Skeletal muscle satellite cell (primary cell): ENCODE data around the gene DHRS7B.
"Not testable (repeated sequence)": the region's sequence is repeated elsewhere in the genome, so short reads cannot be mapped to it uniquely, and the experiment has no call there.

ENCODE experiments used
- H3K27me3 ChIP-seq: 2 replicates; pipeline ENCODE4 v1.7.0; 2013; ENCODE audit warnings: low read length; ENCODE audit not compliant: control insufficient read depth, insufficient read depth
- H3K36me3 ChIP-seq: 2 replicates; pipeline ENCODE4 v1.7.0; 2013; ENCODE audit warnings: mild to moderate bottlenecking, control low read depth, low read length; ENCODE audit not compliant: insufficient read depth
- H3K4me1 ChIP-seq: 2 replicates; pipeline ENCODE4 v1.7.0; 2013; ENCODE audit warnings: low read length; ENCODE audit not compliant: control insufficient read depth, insufficient read depth
- H3K4me2 ChIP-seq: 2 replicates; pipeline ENCODE4 v1.7.0; 2013; ENCODE audit warnings: mild to moderate bottlenecking, low read length
- H3K4me3 ChIP-seq: 2 replicates; pipeline ENCODE4 v1.7.0; 2013; ENCODE audit warnings: low read length
- H3K9ac ChIP-seq: 2 replicates; pipeline ENCODE4 v1.7.0; 2013; ENCODE audit warnings: mild to moderate bottlenecking, low read depth, low read length, moderate library complexity
- H3K9me3 ChIP-seq: replicated peaks from 2 replicates; pipeline ENCODE4 v1.7.0; 2013; ENCODE audit warnings: mild to moderate bottlenecking, control low read depth, low read length

Gene DHRS7B

GRCh38 chr17:21094298-21094704 lies 32.5 kb upstream of the DHRS7B start:
- Histone ChIP-seq H3K9ac (no peak overlapping the region), H3K9me3 (no peaks in the 10 kb centered on the region), H3K27me3 (no peaks in the 10 kb centered on the region), H3K4me1 (peaks cover 3% of the 10 kb centered on the region), H3K4me3 (no peak overlapping the region), H3K4me2 (no peak overlapping the region), H3K36me3 (no peaks in the 10 kb centered on the region)

- H3K9me3 ChIP-seq: no peaks in the 10 kb centered on the region
- H3K9ac ChIP-seq: no peak overlapping the region
- H3K27me3 ChIP-seq: no peaks in the 10 kb centered on the region
- no peak overlapping the region for H3K4me2 ChIP-seq
- H3K36me3 ChIP-seq: no peaks in the 10 kb centered on the region
- H3K4me1 ChIP-seq: no peaks in the 10 kb centered on the region
- H3K4me3 ChIP-seq: no peak overlapping the region
These were observed 31.0 kb upstream of the DHRS7B start for GRCh38 chr17:21095735-21096134.

GRCh38 chr17:21096874-21097273 lies 29.9 kb upstream of the DHRS7B start:
- Histone ChIP-seq H3K36me3 (no peaks in the 10 kb centered on the region), H3K27me3 (no peaks in the 10 kb centered on the region), H3K9me3 (no peaks in the 10 kb centered on the region), H3K9ac (no peak overlapping the region), H3K4me2 (no peak overlapping the region), H3K4me3 (no peak overlapping the region), H3K4me1 (no peaks in the 10 kb centered on the region)

GRCh38 chr17:21098934-21099689 lies 27.7 kb upstream of the DHRS7B start:
- Histone ChIP-seq H3K9ac (peak overlapping the region; percentile 61), H3K27me3 (no peaks in the 10 kb centered on the region), H3K4me3 (peak overlapping the region; percentile 77), H3K4me1 (no peaks in the 10 kb centered on the region), H3K36me3 (no peaks in the 10 kb centered on the region), H3K9me3 (no peaks in the 10 kb centered on the region), H3K4me2 (peak overlapping the region; percentile 86)

- Histone ChIP-seq H3K27me3 (no peaks in the 10 kb centered on the region), H3K9ac (no peak overlapping the region), H3K9me3 (no peaks in the 10 kb centered on the region), H3K36me3 (no peaks in the 10 kb centered on the region), H3K4me3 (no peak overlapping the region), H3K4me1 (no peaks in the 10 kb centered on the region), H3K4me2 (no peak overlapping the region)
These were observed 26.1 kb upstream of the DHRS7B start for GRCh38 chr17:21100636-21101035.

GRCh38 chr17:21104608-21105007 lies 22.2 kb upstream of the DHRS7B start:
- Histone ChIP-seq H3K9me3 (no peaks in the 10 kb centered on the region), H3K36me3 (no peaks in the 10 kb centered on the region), H3K4me2 (no peak overlapping the region), H3K9ac (no peak overlapping the region), H3K4me3 (no peak overlapping the region), H3K27me3 (peaks cover 3% of the 10 kb centered on the region), H3K4me1 (no peaks in the 10 kb centered on the region)

GRCh38 chr17:21105064-21105894 lies 21.5 kb upstream of the DHRS7B start:
- Histone ChIP-seq H3K27me3 (peaks cover 5% of the 10 kb centered on the region), H3K9me3 (no peaks in the 10 kb centered on the region), H3K9ac (no peak overlapping the region), H3K4me3 (no peak overlapping the region), H3K4me2 (no peak overlapping the region), H3K36me3 (no peaks in the 10 kb centered on the region), H3K4me1 (no peaks in the 10 kb centered on the region)

GRCh38 chr17:21106316-21106715 lies 20.4 kb upstream of the DHRS7B start:
- Histone ChIP-seq H3K36me3 (no peaks in the 10 kb centered on the region), H3K4me2 (no peak overlapping the region), H3K9me3 (no peaks in the 10 kb centered on the region), H3K4me3 (no peak overlapping the region), H3K9ac (no peak overlapping the region), H3K4me1 (no peaks in the 10 kb centered on the region), H3K27me3 (peaks cover 5% of the 10 kb centered on the region)

- not testable (repeated sequence) for H3K36me3 ChIP-seq, H3K4me1 ChIP-seq
These were observed 19.6 kb upstream of the DHRS7B start for GRCh38 chr17:21107067-21107650.

GRCh38 chr17:21108651-21109050 lies 18.1 kb upstream of the DHRS7B start:
- H3K4me3 ChIP-seq: no peak overlapping the region

More at GRCh38 chr17:21107067-21107650, 19.6 kb upstream of the DHRS7B start:
- H3K27me3 ChIP-seq, H3K4me3 ChIP-seq, H3K9me3 ChIP-seq, H3K4me2 ChIP-seq, H3K9ac ChIP-seq: not testable (repeated sequence)

GRCh38 chr17:21113049-21113690 lies 13.6 kb upstream of the DHRS7B start:
- no peak overlapping the region for H3K9ac ChIP-seq
- H3K4me3 ChIP-seq: no peak overlapping the region
- H3K27me3 ChIP-seq: peaks cover 28% of the 10 kb centered on the region
- H3K9me3 ChIP-seq: no peaks in the 10 kb centered on the region
- no peaks in the 10 kb centered on the region for H3K4me1 ChIP-seq
- no peak overlapping the region for H3K4me2 ChIP-seq
- H3K36me3 ChIP-seq: no peaks in the 10 kb centered on the region

More at GRCh38 chr17:21108651-21109050, 18.1 kb upstream of the DHRS7B start:
- Histone ChIP-seq H3K27me3 (peaks cover 5% of the 10 kb centered on the region), H3K9me3 (no peaks in the 10 kb centered on the region), H3K36me3 (no peaks in the 10 kb centered on the region), H3K9ac (no peak overlapping the region), H3K4me1 (no peaks in the 10 kb centered on the region), H3K4me2 (no peak overlapping the region)
